ENCODE measurements around the gene RASGEF1B. TPM values are rescaled to one million over a fixed set of nuclear protein-coding genes. Genes with fewer than 3 reads are reported as not detected.

Gene RASGEF1B
- total RNA-seq, 1 experiment from 2014 or later, result 1.4 TPM

DNA sequence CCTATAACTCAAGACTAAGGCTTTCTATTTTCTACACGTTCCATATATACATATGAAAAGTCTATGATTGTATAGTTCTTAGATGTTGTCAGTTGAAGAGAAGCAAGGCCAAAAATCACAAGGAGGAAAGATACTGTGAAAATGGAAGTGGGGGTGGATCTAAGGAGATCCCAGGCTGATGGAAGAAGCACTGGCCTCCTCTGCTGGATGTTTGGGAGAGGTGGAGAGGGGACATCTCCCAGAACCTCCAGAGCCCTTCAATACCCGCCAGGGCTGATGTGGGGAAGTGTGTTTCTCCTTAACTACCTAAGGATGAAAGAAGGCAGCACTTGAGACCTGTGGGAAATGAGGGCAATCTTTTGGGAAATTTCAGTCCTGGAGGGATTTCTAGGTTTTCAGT lies 67.4 kb downstream of the RASGEF1B start:
- intact Hi-C loops (cut with micrococcal nuclease), result no loop called here
- no peaks in the 10 kb centered on the region for H3K9me3 ChIP-seq (ENCODE audit: low read length)
- no peak overlapping the region for H2AFZ ChIP-seq (ENCODE audit: low read length)
- no peaks in the 10 kb centered on the region; the same call in 1 of the 2 replicates for H3K36me3 ChIP-seq (ENCODE audit: low read depth, low read length)
- H3K4me1 ChIP-seq (ENCODE audit: insufficient read depth, low read length), result no peaks in the 10 kb centered on the region
- no peaks in the 10 kb centered on the region for H3K79me2 ChIP-seq (ENCODE audit: low read length)
- H3K4me2 ChIP-seq (ENCODE audit: low read length), result no peak overlapping the region
- TF ChIP-seq EZH2phosphoT487 (IDR thresholded peaks at IDR 0.05; ENCODE audit: borderline replicate concordance, low read length) (no peak), EZH2 (IDR thresholded peaks at IDR 0.05; ENCODE audit: low read length, unreplicated experiment) (no peak)
- TF ChIP-seq, protein P1, sequence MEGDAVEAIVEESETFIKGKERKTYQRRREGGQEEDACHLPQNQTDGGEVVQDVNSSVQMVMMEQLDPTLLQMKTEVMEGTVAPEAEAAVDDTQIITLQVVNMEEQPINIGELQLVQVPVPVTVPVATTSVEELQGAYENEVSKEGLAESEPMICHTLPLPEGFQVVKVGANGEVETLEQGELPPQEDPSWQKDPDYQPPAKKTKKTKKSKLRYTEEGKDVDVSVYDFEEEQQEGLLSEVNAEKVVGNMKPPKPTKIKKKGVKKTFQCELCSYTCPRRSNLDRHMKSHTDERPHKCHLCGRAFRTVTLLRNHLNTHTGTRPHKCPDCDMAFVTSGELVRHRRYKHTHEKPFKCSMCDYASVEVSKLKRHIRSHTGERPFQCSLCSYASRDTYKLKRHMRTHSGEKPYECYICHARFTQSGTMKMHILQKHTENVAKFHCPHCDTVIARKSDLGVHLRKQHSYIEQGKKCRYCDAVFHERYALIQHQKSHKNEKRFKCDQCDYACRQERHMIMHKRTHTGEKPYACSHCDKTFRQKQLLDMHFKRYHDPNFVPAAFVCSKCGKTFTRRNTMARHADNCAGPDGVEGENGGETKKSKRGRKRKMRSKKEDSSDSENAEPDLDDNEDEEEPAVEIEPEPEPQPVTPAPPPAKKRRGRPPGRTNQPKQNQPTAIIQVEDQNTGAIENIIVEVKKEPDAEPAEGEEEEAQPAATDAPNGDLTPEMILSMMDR (conservative IDR thresholded peaks at IDR 0.05; ENCODE audit: low read depth, low read length), result 0 out of 2 replicates have a peak, but pooled peaks have one; percentile 14
- BruUV-seq (replicated peaks), result no TSS peak
- H4K20me1 ChIP-seq (ENCODE audit: low read length), result no peaks in the 10 kb centered on the region
- no peak overlapping the region for H3K9ac ChIP-seq (ENCODE audit: low read length)
- H3K4me3 ChIP-seq (ENCODE audit: low read length), result no peak overlapping the region
- H3F3A ChIP-seq (ENCODE audit: low read length, unreplicated experiment), result no peaks in the 10 kb centered on the region
- H3K27ac ChIP-seq (ENCODE audit: low read length), result no peak overlapping the region
- no peak for ATAC-seq
- peak; percentile 11 for DNase-seq
- POLR2A ChIA-PET (ENCODE audit: unreplicated experiment), result no interaction called here
- CTCF ChIA-PET, result no interaction called here
- no peaks in the 10 kb centered on the region for H3K9me2 ChIP-seq (replicated peaks; ENCODE audit: low read length)
- H3K27me3 ChIP-seq (ENCODE audit: low read length), result peaks cover 26% of the 10 kb centered on the region

DNA sequence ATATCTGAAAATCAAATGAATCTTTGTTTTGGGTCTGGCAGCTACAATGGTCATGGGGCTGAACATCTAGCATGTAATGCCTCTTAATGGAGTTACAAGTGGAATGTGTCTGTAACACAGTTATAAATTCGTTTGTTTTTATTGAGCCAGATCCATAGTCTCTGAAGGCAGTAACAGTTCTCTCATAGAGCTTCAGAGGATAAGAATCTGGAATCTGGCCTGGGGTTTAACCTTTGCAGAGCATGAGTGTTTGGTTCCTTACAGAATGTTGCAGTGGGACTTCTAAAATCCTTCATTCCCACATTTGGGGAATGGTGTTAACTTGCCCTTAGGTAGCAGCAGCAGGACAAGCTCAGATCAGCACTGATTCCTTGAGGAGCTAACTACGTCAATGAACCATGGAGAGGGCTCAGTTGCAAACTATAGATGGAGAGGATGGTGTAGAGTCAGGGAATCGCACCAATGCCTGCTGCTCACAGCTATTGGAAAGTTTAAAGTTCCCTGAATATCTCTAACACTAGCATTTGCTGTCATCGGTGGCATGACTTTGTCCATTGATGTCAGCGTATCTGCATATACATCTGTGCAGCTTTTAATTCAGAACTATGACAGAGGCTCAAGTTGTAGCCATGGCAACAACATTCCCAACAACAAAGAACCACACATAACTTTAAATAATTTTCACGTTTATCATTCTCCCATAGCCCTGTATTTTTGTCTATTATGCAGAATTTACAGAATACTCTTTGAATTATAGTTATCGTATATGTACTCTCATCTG lies 72.2 kb downstream of the RASGEF1B start:
- H3K9ac ChIP-seq (ENCODE audit: low read length), result no peak overlapping the region
- intact Hi-C loops (cut with micrococcal nuclease), result no loop called here
- H3K4me2 ChIP-seq (ENCODE audit: low read length), result no peak overlapping the region
- ChIA-PET POLR2A (ENCODE audit: unreplicated experiment) (no interaction called here), CTCF (no interaction called here)
- no peak overlapping the region for H3K4me3 ChIP-seq (ENCODE audit: low read length)
- ATAC-seq (no peak), DNase-seq (no peak)
- H3K27me3 ChIP-seq (ENCODE audit: low read length), result peaks cover 30% of the 10 kb centered on the region
- no TSS peak for BruUV-seq (replicated peaks)
- no peaks in the 10 kb centered on the region for H4K20me1 ChIP-seq (ENCODE audit: low read length)
- H3K9me3 ChIP-seq (ENCODE audit: low read length), result no peaks in the 10 kb centered on the region
- no peaks in the 10 kb centered on the region for H3K36me3 ChIP-seq (ENCODE audit: low read depth, low read length)
- H3K4me1 ChIP-seq (ENCODE audit: insufficient read depth, low read length), result no peaks in the 10 kb centered on the region
- TF ChIP-seq EZH2 (IDR thresholded peaks at IDR 0.05; ENCODE audit: low read length, unreplicated experiment), result no peak
- no peak for TF ChIP-seq EZH2phosphoT487 (IDR thresholded peaks at IDR 0.05; ENCODE audit: borderline replicate concordance, low read length)
- TF ChIP-seq, protein P1 (conservative IDR thresholded peaks at IDR 0.05; ENCODE audit: low read depth, low read length), result no peak
- no peak overlapping the region for H2AFZ ChIP-seq (ENCODE audit: low read length)
- no peaks in the 10 kb centered on the region for H3F3A ChIP-seq (ENCODE audit: low read length, unreplicated experiment)
- H3K27ac ChIP-seq (ENCODE audit: low read length), result no peak overlapping the region
- H3K79me2 ChIP-seq (ENCODE audit: low read length), result no peaks in the 10 kb centered on the region
- no peaks in the 10 kb centered on the region for H3K9me2 ChIP-seq (replicated peaks; ENCODE audit: low read length)

DNA sequence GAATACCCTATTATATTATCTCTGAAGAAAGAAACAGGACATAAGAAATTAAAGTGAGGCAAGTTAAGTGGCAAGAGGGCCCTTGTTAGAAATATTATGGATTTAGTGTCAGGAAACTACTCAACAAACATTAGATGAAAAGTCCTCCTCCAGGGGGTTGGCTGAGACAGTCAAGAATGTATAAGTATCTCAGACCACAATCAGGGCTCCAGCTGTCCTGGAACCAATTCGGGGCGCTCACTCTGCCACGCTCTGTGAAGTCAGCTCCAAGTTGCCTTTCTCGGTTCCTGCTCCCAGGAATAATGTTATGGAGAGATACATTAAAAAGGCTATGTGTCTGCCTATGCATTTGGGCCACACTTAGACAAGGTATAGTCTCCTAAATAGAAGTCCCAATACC lies 73.3 kb downstream of the RASGEF1B start:
- BruUV-seq (replicated peaks), result no TSS peak

More for the DNA sequence above, 73.3 kb downstream of the RASGEF1B start:
- DNase-seq, result no peak
- H3K9me2 ChIP-seq (replicated peaks; ENCODE audit: low read length), result no peaks in the 10 kb centered on the region
- intact Hi-C loops (cut with micrococcal nuclease), result no loop called here
- no peaks in the 10 kb centered on the region for H3K4me1 ChIP-seq (ENCODE audit: insufficient read depth, low read length)
- no peak for ATAC-seq
- no peak overlapping the region for H3K4me2 ChIP-seq (ENCODE audit: low read length)
- no peaks in the 10 kb centered on the region for H3K9me3 ChIP-seq (ENCODE audit: low read length)
- TF ChIP-seq, protein P1 (conservative IDR thresholded peaks at IDR 0.05; ENCODE audit: low read depth, low read length), result no peak
- TF ChIP-seq EZH2phosphoT487 (IDR thresholded peaks at IDR 0.05; ENCODE audit: borderline replicate concordance, low read length) (no peak), EZH2 (IDR thresholded peaks at IDR 0.05; ENCODE audit: low read length, unreplicated experiment) (no peak)
- no peaks in the 10 kb centered on the region for H4K20me1 ChIP-seq (ENCODE audit: low read length)
- no peak overlapping the region for H3K4me3 ChIP-seq (ENCODE audit: low read length)
- H3F3A ChIP-seq (ENCODE audit: low read length, unreplicated experiment), result no peaks in the 10 kb centered on the region
- H3K79me2 ChIP-seq (ENCODE audit: low read length), result no peaks in the 10 kb centered on the region
- CTCF ChIA-PET, result no interaction called here
- no peak overlapping the region for H3K27ac ChIP-seq (ENCODE audit: low read length)
- H3K9ac ChIP-seq (ENCODE audit: low read length), result no peak overlapping the region
- no peaks in the 10 kb centered on the region for H3K36me3 ChIP-seq (ENCODE audit: low read depth, low read length)
- H3K27me3 ChIP-seq (ENCODE audit: low read length), result peaks cover 30% of the 10 kb centered on the region
- H2AFZ ChIP-seq (ENCODE audit: low read length), result no peak overlapping the region
- POLR2A ChIA-PET (ENCODE audit: unreplicated experiment), result no interaction called here

All from PC-3 (cell line).